Lung (tissue), 12 donors: ENCODE data around the gene TKTL1. TPM values are rescaled to one million over a fixed set of nuclear protein-coding genes. Genes with fewer than 3 reads are reported as not detected.
"Not testable (repeated sequence)": the region's sequence is repeated elsewhere in the genome, so short reads cannot be mapped to it uniquely, and the experiment has no call there.

Experiments used
- ATAC-seq: fragments of 200-7000 bp; cut with Tn5 transposase; one replicate; pipeline ENCODE4 v1.9.1; 2020; ENCODE audit warnings: moderate number of reproducible peaks; ENCODE audit not compliant: insufficient read depth, low FRiP score
- DNase-seq, 3 donors: peaks; one replicate each; pipeline ENCODE4 v3.0.0-alpha.2; 2013 to 2017
- H3K27ac ChIP-seq, 2 donors: one replicate each; pipeline ENCODE4 v1.5.1; 2013; ENCODE audit warnings: mild to moderate bottlenecking in 2 of 2, moderate library complexity in 2 of 2, control low read depth in 1 of 2, inconsistent platforms in 1 of 2, low read depth in 1 of 2, low read length in 1 of 2
- H3K27me3 ChIP-seq, 3 donors: one replicate each; pipeline ENCODE4 v1.5.1; 2013; ENCODE audit warnings: low read length in 2 of 3; ENCODE audit not compliant: control insufficient read depth in 3 of 3, insufficient read depth in 3 of 3
- H3K36me3 ChIP-seq, 4 donors: one replicate each; pipeline ENCODE4 v1.5.1; 2013; ENCODE audit warnings: low read length in 4 of 4, mild to moderate bottlenecking in 1 of 4, moderate library complexity in 1 of 4; ENCODE audit not compliant: control insufficient read depth in 4 of 4, insufficient read depth in 4 of 4
- H3K4me1 ChIP-seq, 5 donors: one replicate each; pipeline ENCODE4 v1.5.1; 2013; ENCODE audit warnings: low read length in 5 of 5, mild to moderate bottlenecking in 2 of 5, moderate library complexity in 1 of 5; ENCODE audit not compliant: control insufficient read depth in 5 of 5, insufficient read depth in 5 of 5
- H3K4me3 ChIP-seq: one replicate; pipeline ENCODE4 v1.5.1; 2013; ENCODE audit warnings: mild to moderate bottlenecking, control low read depth, moderate library complexity
- H3K9ac ChIP-seq, 2 donors: one replicate each; pipeline ENCODE4 v1.5.1; 2013; ENCODE audit warnings: low read length in 2 of 2, control low read depth in 1 of 2; ENCODE audit not compliant: insufficient read depth in 1 of 2
- H3K9me3 ChIP-seq, 4 donors: one replicate each; pipeline ENCODE4 v1.5.1; 2013; ENCODE audit warnings: low read length in 3 of 4, mild to moderate bottlenecking in 1 of 4, moderate library complexity in 1 of 4; ENCODE audit not compliant: control insufficient read depth in 4 of 4, insufficient read depth in 3 of 4
- CTCF ChIP-seq: IDR thresholded peaks from 2 replicates; pipeline ENCODE4 v1.5.1; 2012; ENCODE audit warnings: mild to moderate bottlenecking; ENCODE audit errors: control extremely low read depth, extremely low read depth
- WGBS, 2 donors: extraction: QIAGEN DNeasy Blood & Tissue Kit; methylation state at CpG; one replicate each; pipeline ENCODE4 v1.1.7; 2013; 5-methylcytosine and 5-hydroxymethylcytosine counted together
- polyA plus RNA-seq, 2 donors: library from polyadenylated mRNA; stranded (reverse); fragments of 200-250 nt; gene quantifications; one replicate each; pipeline ENCODE4 v1.2.1, GENCODE V29; 2013
- total RNA-seq, 2 donors: library from RNA; depleted of rRNA in 1 of 2; stranded (reverse); fragments of >200 nt in 1 of 2; gene quantifications; one replicate each; pipeline ENCODE4 v1.2.1, GENCODE V29; 2014 to 2021
- donor health status: control.
- donor health status: control.
- donor health status: Bipolar disorder and iron deficiency.
- donor health status: healthy.
- donor health status: DM: yes; HTN: yes; CAD: no.

TKTL1 gene
- total and polyA plus RNA-seq, 4 donors = 0.18 to 1.5 (median 0.54) TPM; not detected in 1

- Histone ChIP-seq H3K36me3 (no peaks in the 10 kb centered on the region), H3K4me1 (no peaks in the 10 kb centered on the region), H3K9me3 (peaks cover 0 to 12% (median 0%) of the 10 kb centered on the region in 4 donors), H3K27me3 (no peaks in the 10 kb centered on the region), H3K4me3 (no peak overlapping the region), H3K27ac (no peak overlapping the region), H3K9ac (no peak overlapping the region)
- ATAC-seq (no peak), DNase-seq (no peak)
- TF ChIP-seq CTCF = no peak
- 76 to 88% methylated on average over 7 of the region's 7 CpGs for WGBS, 2 donors
Observed at GRCh38 chrX:154298312-154298711, 2.7 kb downstream of the TKTL1 start.

GRCh38 chrX:154300816-154301215, 5.2 kb downstream of the TKTL1 start:
- Histone ChIP-seq H3K4me1 (no peaks in the 10 kb centered on the region), H3K27me3 (no peaks in the 10 kb centered on the region), H3K4me3 (no peak overlapping the region), H3K36me3 (no peaks in the 10 kb centered on the region), H3K9me3 (peaks cover 0 to 5% (median 0%) of the 10 kb centered on the region in 4 donors), H3K27ac (no peak overlapping the region), H3K9ac (no peak overlapping the region)
- ATAC-seq (no peak), DNase-seq (no peak)
- TF ChIP-seq CTCF = no peak
- 78 to 84% methylated on average over 8 of the region's 8 CpGs for WGBS, 2 donors

GRCh38 chrX:154302998-154303397, 7.4 kb downstream of the TKTL1 start:
- H3K4me3 ChIP-seq, H3K27me3 ChIP-seq, ATAC-seq, H3K36me3 ChIP-seq, H3K4me1 ChIP-seq, H3K27ac ChIP-seq, H3K9ac ChIP-seq, H3K9me3 ChIP-seq, DNase-seq: not testable (repeated sequence)
- WGBS, 2 donors = 83 to 85% methylated on average over 7 of the region's 7 CpGs

GRCh38 chrX:154303476-154303875, 7.9 kb downstream of the TKTL1 start:
- no peak overlapping the region for H3K27ac ChIP-seq
- TF ChIP-seq CTCF = no peak
- no peaks in the 10 kb centered on the region for H3K9me3 ChIP-seq
- ATAC-seq (no peak), DNase-seq (no peak)
- no peak overlapping the region for H3K4me3 ChIP-seq
- no peaks in the 10 kb centered on the region for H3K27me3 ChIP-seq
- no peak overlapping the region for H3K9ac ChIP-seq
- H3K4me1 ChIP-seq = no peaks in the 10 kb centered on the region
- H3K36me3 ChIP-seq = no peaks in the 10 kb centered on the region
- WGBS, 2 donors = 72 to 76% methylated on average over 6 to 8 of the region's 8 CpGs
